Ascending aorta (tissue), 2 donors: ENCODE measurements around the gene SLC35G3. TPM values are rescaled to one million over a fixed set of nuclear protein-coding genes. Genes with fewer than 3 reads are reported as not detected.
"Not testable (repeated sequence)": the region's sequence is repeated elsewhere in the genome, so short reads cannot be mapped to it uniquely, and the experiment has no call there.

Experiments used
- DNase-seq, 2 donors: peaks; one replicate each; pipeline ENCODE4 v3.0.0-alpha.2; 2019; ENCODE audit warnings: low spot score in 2 of 2
- H3K27ac ChIP-seq, 2 donors: fragments of 200-600 bp; sonication (generic); one replicate each; pipeline ENCODE4 v1.5.1; 2016 to 2017; ENCODE audit warnings: mild to moderate bottlenecking in 1 of 2
- H3K27me3 ChIP-seq: fragments of 200-600 bp; sonication (generic); one replicate; pipeline ENCODE4 v1.5.1; 2017
- H3K36me3 ChIP-seq, 2 donors: fragments of 200-600 bp; sonication (generic); one replicate each; pipeline ENCODE4 v1.5.1; 2016
- H3K4me1 ChIP-seq, 2 donors: fragments of 200-600 bp; sonication (generic); one replicate each; pipeline ENCODE4 v1.5.1; 2016 to 2017; ENCODE audit warnings: mild to moderate bottlenecking in 1 of 2
- H3K4me3 ChIP-seq, 2 donors: fragments of 200-600 bp; sonication (generic); one replicate each; pipeline ENCODE4 v1.5.1; 2016 to 2017; ENCODE audit warnings: mild to moderate bottlenecking in 1 of 2
- H3K9me3 ChIP-seq, 2 donors: fragments of 200-600 bp; sonication (generic); one replicate each; pipeline ENCODE4 v1.5.1; 2016
- intact Hi-C: fragments of 100-400 bp; cut with DNase I; formaldehyde crosslinking; loops from one replicate; pipeline ENCODE4 v1.15.1; 2023
- total RNA-seq: library from RNA; depleted of rRNA; stranded (reverse); fragments of >200 nt; gene quantifications from one replicate; pipeline ENCODE4 v1.1.0, GENCODE V29; 2016
- TF ChIP-seq, protein P1 (sequence below), 3 experiments: fragments of 200-600 bp in 2 of 3; fragments of 450-650 bp in 1 of 3; sonication (generic) in 2 of 3; IDR thresholded peaks; one replicate each; pipeline ENCODE4 v1.5.1; 2016 to 2019; ENCODE audit warnings: antibody characterized with exemption in 3 of 3, mild to moderate bottlenecking in 1 of 3, moderate library complexity in 1 of 3

Gene SLC35G3
- total RNA-seq, 1 donor from 2014 or later: not detected

DNA sequence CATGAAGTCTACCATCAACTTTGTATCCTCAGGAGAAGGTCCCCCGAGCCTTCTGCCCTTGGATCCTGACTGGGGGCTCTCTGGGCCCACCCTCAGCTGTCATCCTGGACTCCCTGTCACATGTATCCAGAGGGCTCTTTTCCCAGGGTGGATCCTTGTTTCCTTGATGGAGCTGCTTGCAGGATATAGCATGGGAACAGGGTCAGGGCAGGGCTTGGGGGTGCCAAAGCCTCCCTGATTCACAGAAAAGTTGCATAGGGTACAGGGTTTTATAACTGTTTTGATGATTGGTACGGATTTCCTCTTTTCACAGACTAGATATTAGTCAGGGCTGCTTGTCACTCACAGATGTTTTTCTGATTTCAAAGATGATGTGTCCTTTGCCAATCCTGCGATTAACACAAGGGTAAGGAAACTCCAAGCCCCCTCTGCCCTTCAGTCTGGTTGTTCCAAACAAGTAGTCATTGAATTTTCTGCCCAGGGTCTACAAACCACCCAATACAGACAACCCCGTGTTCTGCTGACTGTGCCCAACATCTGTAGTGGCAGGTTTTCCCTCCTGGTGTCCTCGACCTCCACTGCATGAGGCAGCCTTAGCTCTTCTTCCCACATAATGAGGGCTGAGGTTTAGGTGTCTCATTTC, 20.6 kb upstream of the SLC35G3 start:
- Histone ChIP-seq H3K9me3 (no peaks in the 10 kb centered on the region), H3K4me3 (no peak overlapping the region), H3K36me3 (no peaks in the 10 kb centered on the region), H3K4me1 (no peaks in the 10 kb centered on the region), H3K27ac (no peak overlapping the region), H3K27me3 (no peaks in the 10 kb centered on the region)
- no peak for DNase-seq
- intact Hi-C loops: loop anchor here (10.0 kb wide), 1 partner anchor 60 kb away; no protein-coding TSS in a partner anchor
- TF ChIP-seq, protein P1, sequence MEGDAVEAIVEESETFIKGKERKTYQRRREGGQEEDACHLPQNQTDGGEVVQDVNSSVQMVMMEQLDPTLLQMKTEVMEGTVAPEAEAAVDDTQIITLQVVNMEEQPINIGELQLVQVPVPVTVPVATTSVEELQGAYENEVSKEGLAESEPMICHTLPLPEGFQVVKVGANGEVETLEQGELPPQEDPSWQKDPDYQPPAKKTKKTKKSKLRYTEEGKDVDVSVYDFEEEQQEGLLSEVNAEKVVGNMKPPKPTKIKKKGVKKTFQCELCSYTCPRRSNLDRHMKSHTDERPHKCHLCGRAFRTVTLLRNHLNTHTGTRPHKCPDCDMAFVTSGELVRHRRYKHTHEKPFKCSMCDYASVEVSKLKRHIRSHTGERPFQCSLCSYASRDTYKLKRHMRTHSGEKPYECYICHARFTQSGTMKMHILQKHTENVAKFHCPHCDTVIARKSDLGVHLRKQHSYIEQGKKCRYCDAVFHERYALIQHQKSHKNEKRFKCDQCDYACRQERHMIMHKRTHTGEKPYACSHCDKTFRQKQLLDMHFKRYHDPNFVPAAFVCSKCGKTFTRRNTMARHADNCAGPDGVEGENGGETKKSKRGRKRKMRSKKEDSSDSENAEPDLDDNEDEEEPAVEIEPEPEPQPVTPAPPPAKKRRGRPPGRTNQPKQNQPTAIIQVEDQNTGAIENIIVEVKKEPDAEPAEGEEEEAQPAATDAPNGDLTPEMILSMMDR (IDR thresholded peaks at IDR 0.05): no peak

DNA sequence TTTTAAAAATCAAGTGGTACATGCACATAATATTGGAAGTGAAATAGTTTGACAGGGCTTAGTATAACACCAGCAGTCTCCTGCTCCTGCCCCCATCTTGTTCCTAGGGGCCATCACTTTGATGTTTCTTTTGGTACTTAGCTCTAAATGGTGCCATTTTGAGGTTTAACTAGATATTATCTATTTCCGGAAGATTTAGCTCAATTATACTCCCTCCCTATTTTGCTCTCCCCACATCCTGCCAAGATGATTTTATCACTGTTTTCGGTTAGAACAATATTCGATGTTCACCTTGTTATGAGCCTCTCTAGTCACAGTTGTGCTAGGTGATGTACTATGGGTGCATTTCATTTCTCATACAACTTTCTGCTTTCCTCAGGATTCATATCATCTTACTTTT, 20.0 kb upstream of the SLC35G3 start:
- no peak overlapping the region for H3K4me3 ChIP-seq
- no peak for DNase-seq
- intact Hi-C loops: loop anchor here (10.0 kb wide), 1 partner anchor 59 kb away; no protein-coding TSS in a partner anchor
- H3K27me3 ChIP-seq: no peaks in the 10 kb centered on the region
- no peaks in the 10 kb centered on the region for H3K36me3 ChIP-seq
- TF ChIP-seq, protein P1 (IDR thresholded peaks at IDR 0.05): no peak
- H3K4me1 ChIP-seq: no peaks in the 10 kb centered on the region
- H3K9me3 ChIP-seq: no peaks in the 10 kb centered on the region
- no peak overlapping the region for H3K27ac ChIP-seq

DNA sequence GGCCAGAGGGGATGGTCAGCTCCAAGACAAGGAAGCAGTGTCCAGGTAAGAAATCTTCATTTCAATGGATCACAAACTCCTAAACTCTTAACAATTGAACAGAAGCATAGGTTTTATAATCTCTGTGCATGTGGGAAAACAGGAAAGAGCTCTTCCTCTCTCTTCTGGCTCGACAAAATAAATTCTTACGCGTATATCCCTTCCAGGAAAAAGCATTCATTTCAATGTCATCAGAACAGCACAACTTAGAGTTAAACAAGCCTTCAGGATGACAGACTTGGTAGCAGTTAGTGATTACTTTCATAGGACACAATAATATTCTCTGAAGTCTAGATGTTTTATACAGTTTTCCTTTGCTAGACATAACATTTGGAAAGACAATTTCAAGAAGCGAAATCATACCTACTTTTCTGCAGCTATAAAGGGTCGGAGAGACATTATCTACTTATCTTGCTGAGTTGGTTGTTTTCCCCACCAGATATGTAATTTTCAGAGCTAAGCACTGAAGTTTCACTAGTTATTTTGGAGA, 19.3 kb upstream of the SLC35G3 start:
- Histone ChIP-seq H3K9me3 (no peaks in the 10 kb centered on the region), H3K4me3 (no peak overlapping the region), H3K4me1 (no peaks in the 10 kb centered on the region), H3K27me3 (no peaks in the 10 kb centered on the region), H3K36me3 (no peaks in the 10 kb centered on the region), H3K27ac (no peak overlapping the region)
- TF ChIP-seq, protein P1 (IDR thresholded peaks at IDR 0.05): no peak
- intact Hi-C loops: loop anchor here (10.0 kb wide), 1 partner anchor 59 kb away; no protein-coding TSS in a partner anchor
- DNase-seq: no peak

DNA sequence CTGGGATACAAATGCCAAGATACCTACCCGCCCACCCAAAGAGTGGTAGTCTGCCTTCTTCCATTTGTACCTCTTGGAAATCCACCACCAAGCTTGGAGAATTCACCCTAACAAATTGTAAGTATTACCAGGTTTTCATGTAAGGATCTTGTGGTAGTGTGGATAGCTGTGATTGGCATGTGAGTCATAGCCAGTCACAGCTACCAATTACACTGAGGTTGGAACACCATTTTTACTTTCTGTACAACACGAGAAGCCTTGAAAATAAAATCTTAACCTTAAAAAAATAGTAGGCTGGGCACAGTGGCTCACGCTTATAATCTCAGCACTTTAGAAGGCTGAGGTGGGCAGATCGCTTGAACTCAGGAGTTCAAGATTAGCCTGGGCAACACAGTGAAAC, 18.5 kb upstream of the SLC35G3 start:
- Histone ChIP-seq H3K4me3 (no peak overlapping the region), H3K27ac (no peak overlapping the region), H3K4me1 (no peaks in the 10 kb centered on the region), H3K9me3 (no peaks in the 10 kb centered on the region), H3K36me3 (no peaks in the 10 kb centered on the region), H3K27me3 (no peaks in the 10 kb centered on the region)
- TF ChIP-seq, protein P1 (IDR thresholded peaks at IDR 0.05): no peak
- intact Hi-C loops: loop anchor here (10.0 kb wide), 1 partner anchor 58 kb away; no protein-coding TSS in a partner anchor
- no peak for DNase-seq

DNA sequence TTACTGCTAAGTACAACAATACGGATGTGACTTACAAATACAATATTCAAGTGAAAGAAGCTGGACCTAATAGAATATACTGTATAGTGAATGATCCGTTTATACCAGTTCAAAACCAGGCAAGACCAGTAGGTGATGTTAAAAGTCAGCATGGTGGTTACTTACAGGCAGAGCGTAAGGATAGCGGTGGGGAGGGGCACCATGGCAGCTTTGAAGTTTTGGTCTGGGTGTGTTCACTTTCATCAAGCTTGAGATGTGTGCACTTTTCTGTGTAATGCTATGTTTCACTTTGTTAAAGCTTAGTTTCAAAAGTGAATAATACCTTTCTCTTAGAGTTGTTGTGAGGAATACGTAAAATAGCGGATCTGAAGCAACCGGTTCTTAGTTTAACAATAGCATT, 16.5 kb upstream of the SLC35G3 start:
- TF ChIP-seq, protein P1 (IDR thresholded peaks at IDR 0.05): no peak
- Histone ChIP-seq H3K27ac (no peak overlapping the region), H3K9me3 (no peaks in the 10 kb centered on the region), H3K4me1 (no peaks in the 10 kb centered on the region), H3K4me3 (no peak overlapping the region), H3K27me3 (no peaks in the 10 kb centered on the region), H3K36me3 (no peaks in the 10 kb centered on the region)
- DNase-seq: no peak
- intact Hi-C loops: loop anchor here (10.0 kb wide), 1 partner anchor 56 kb away; no protein-coding TSS in a partner anchor

DNA sequence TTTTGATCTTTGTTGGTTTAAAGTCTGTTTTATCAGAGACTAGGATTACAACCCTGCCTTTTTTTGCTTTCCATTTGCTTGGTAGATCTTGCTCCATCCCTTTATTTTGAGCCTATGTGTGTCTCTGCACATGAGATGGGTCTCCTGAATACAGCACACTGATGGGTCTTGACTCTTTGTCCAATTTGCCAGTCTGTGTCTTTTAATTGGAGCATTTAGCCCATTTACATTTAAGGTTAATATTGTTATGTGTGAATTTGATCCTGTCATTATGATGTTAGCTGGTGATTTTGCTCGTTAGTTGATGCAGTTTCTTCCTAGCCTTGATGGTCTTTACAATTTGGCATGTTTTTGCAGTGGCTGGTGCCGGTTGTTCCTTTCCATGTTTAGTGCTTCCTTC, 8.4 kb upstream of the SLC35G3 start:
- H3K36me3 ChIP-seq, H3K4me3 ChIP-seq, DNase-seq, intact Hi-C loops, H3K27ac ChIP-seq, H3K9me3 ChIP-seq, H3K27me3 ChIP-seq, H3K4me1 ChIP-seq: not testable (repeated sequence)

DNA sequence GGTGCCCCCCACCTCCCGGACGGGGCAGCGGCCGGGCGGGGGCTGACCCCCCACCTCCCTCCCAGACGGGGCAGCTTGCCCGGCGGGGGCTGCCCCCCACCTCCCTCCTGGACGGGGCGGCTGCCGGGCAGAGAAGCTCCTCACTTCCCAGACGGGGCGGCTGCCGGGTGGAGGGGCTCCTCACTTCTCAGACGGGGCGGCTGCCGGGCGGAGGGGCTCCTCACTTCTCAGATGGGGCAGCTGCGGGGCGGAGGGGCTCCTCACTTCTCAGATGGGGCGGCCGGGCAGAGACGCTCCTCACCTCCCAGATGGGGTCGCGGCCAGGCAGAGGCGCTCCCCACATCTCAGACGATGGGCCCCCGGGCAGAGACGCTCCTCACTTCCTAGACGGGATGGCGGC, 869 bp upstream of the SLC35G3 start:
- H3K4me3 ChIP-seq, H3K9me3 ChIP-seq, H3K27ac ChIP-seq, DNase-seq, H3K36me3 ChIP-seq, H3K4me1 ChIP-seq, intact Hi-C loops, H3K27me3 ChIP-seq: not testable (repeated sequence)
